Tibial artery (tissue), 4 donors: ENCODE data around the gene BRD3OS.
A peak's percentile ranks its signal among the peaks of the same experiment; 100 is the strongest.
"Not testable (repeated sequence)": the region's sequence is repeated elsewhere in the genome, so short reads cannot be mapped to it uniquely, and the experiment has no call there.

Source experiments
- DNase-seq, 2 donors: peaks; one replicate each; pipeline ENCODE4 v3.0.0-alpha.2; 2019
- H3K27ac ChIP-seq, 2 donors: fragments of 200-600 bp; sonication (generic) in 1 of 2; 1 replicate in 1 of 2; 2 replicates in 1 of 2; pipeline ENCODE4 v1.5.1; 2018 to 2019; ENCODE audit warnings: mild to moderate bottlenecking in 1 of 2
- H3K27me3 ChIP-seq, 2 donors: fragments of 200-600 bp; sonication (generic) in 1 of 2; one replicate each; pipeline versions ENCODE4 v1.5.1 to v1.6.0; 2016 to 2019
- H3K36me3 ChIP-seq, 3 donors: fragments of 200-600 bp; sonication (generic) in 2 of 3; one replicate each; pipeline ENCODE4 v1.5.1; 2016 to 2019; ENCODE audit warnings: mild to moderate bottlenecking in 2 of 3
- H3K4me1 ChIP-seq, 4 donors: fragments of 200-600 bp; sonication (generic) in 2 of 4; 1 replicate in 3 of 4; 2 replicates in 1 of 4; pipeline ENCODE4 v1.5.1; 2016 to 2019
- H3K4me3 ChIP-seq, 2 donors: fragments of 200-600 bp; sonication (generic) in 1 of 2; 1 replicate in 1 of 2; 2 replicates in 1 of 2; pipeline ENCODE4 v1.5.1; 2018 to 2019; ENCODE audit warnings: mild to moderate bottlenecking in 2 of 2
- H3K9me3 ChIP-seq, 3 donors: fragments of 200-600 bp; sonication (generic) in 1 of 3; one replicate each; pipeline ENCODE4 v1.5.1; 2016 to 2019
- CTCF ChIP-seq, 2 experiments: fragments of 200-600 bp in 1 of 2; fragments of 450-650 bp in 1 of 2; IDR thresholded peaks; one replicate each; pipeline ENCODE4 v1.5.1; 2017 to 2019; ENCODE audit warnings: antibody characterized with exemption in 2 of 2, mild to moderate bottlenecking in 1 of 2, moderate library complexity in 1 of 2
- intact Hi-C: fragments of 100-400 bp; cut with DNase I; formaldehyde crosslinking; loops from one replicate; pipeline ENCODE4 v1.15.0; 2023; ENCODE audit warnings: low total_unique reads

Gene BRD3OS

GRCh38 chr9:133987446-133987788 lies 37.9 kb upstream of the BRD3OS start:
- Histone ChIP-seq H3K4me1 (peaks cover 0 to 25% (median 15%) of the 10 kb centered on the region in 4 donors), H3K36me3 (no peaks in the 10 kb centered on the region), H3K27ac (no peak overlapping the region), H3K27me3 (no peaks in the 10 kb centered on the region), H3K9me3 (no peaks in the 10 kb centered on the region), H3K4me3 (no peak overlapping the region)
- DNase-seq = no peak
- intact Hi-C loops = no loop called here
- TF ChIP-seq CTCF (IDR thresholded peaks at IDR 0.05) = no peak

GRCh38 chr9:133987946-133988665 lies 37.2 kb upstream of the BRD3OS start:
- intact Hi-C loops = no loop called here
- Histone ChIP-seq H3K27ac (no peak overlapping the region), H3K4me3 (no peak overlapping the region), H3K27me3 (no peaks in the 10 kb centered on the region), H3K4me1 (peaks cover under 1 to 25% (median 16%) of the 10 kb centered on the region in 4 donors), H3K36me3 (no peaks in the 10 kb centered on the region), H3K9me3 (no peaks in the 10 kb centered on the region)
- TF ChIP-seq CTCF (IDR thresholded peaks at IDR 0.05) = no peak
- no peak for DNase-seq

GRCh38 chr9:133988771-133989170 lies 36.5 kb upstream of the BRD3OS start:
- intact Hi-C loops, H3K9me3 ChIP-seq: not testable (repeated sequence)
- H3K4me1 ChIP-seq = peaks cover 7 to 30% (median 22%) of the 10 kb centered on the region in 4 donors

GRCh38 chr9:133989625-133990365 lies 35.5 kb upstream of the BRD3OS start:
- H3K27me3 ChIP-seq = no peaks in the 10 kb centered on the region
- TF ChIP-seq CTCF (IDR thresholded peaks at IDR 0.05) = no peak
- DNase-seq = no peak
- H3K9me3 ChIP-seq = no peaks in the 10 kb centered on the region
- no peak overlapping the region for H3K27ac ChIP-seq
- no peaks in the 10 kb centered on the region for H3K36me3 ChIP-seq
- H3K4me1 ChIP-seq = peaks cover 7 to 36% (median 28%) of the 10 kb centered on the region in 4 donors
- intact Hi-C loops = no loop called here
- no peak overlapping the region for H3K4me3 ChIP-seq

More at GRCh38 chr9:133988771-133989170, 36.5 kb upstream of the BRD3OS start:
- H3K27me3 ChIP-seq, H3K36me3 ChIP-seq, H3K27ac ChIP-seq, H3K4me3 ChIP-seq, DNase-seq: not testable (repeated sequence)

GRCh38 chr9:133990366-133991213 lies 34.7 kb upstream of the BRD3OS start:
- H3K36me3 ChIP-seq = no peaks in the 10 kb centered on the region
- peaks cover 7 to 36% (median 28%) of the 10 kb centered on the region in 4 donors for H3K4me1 ChIP-seq
- intact Hi-C loops = no loop called here
- peaks cover 0 to 2% of the 10 kb centered on the region in 2 donors for H3K27me3 ChIP-seq
- H3K4me3 ChIP-seq = peak overlapping the region; percentile 56 to 68
- peak overlapping the region; percentile 76 to 77 for H3K27ac ChIP-seq
- TF ChIP-seq CTCF (IDR thresholded peaks at IDR 0.05) = no peak
- DNase-seq = peak; percentile 44 to 78
- no peaks in the 10 kb centered on the region for H3K9me3 ChIP-seq
